Activated CD8-positive, alpha-beta T cell treated with anti-CD3 and anti-CD28 coated beads for 36 hours (primary cell): ENCODE measurements around the gene OR2D3. TPM values are rescaled to one million over a fixed set of nuclear protein-coding genes. Genes with fewer than 3 reads are reported as not detected.

Experiments
- ATAC-seq: fragments of 200-7000 bp; cut with Tn5 transposase; one replicate; pipeline ENCODE4 v1.10.0; 2021; ENCODE audit warnings: mild to moderate bottlenecking, moderate library complexity
- CTCF ChIA-PET: fragments of 350-600 bp; sonication (Branson Sonifier 250); formaldehyde crosslinking; loops from one replicate; lab custom pipeline; 2021; ENCODE audit warnings: antibody characterized with exemption; lab: Charles Lee
- POLR2A ChIA-PET: fragments of 350-600 bp; sonication (Branson Sonifier 250); formaldehyde crosslinking; loops from one replicate; lab custom pipeline; 2021; ENCODE audit warnings: antibody characterized with exemption; lab: Charles Lee
- DNase-seq: peaks from one replicate; pipeline ENCODE4 v3.0.0-alpha.2; 2020
- H3K27ac Mint-ChIP-seq: one replicate; pipeline ENCODE4 v1.8.0; 2021; ENCODE audit warnings: mild to moderate bottlenecking, mixed read lengths
- H3K27me3 Mint-ChIP-seq: one replicate; pipeline ENCODE4 v1.8.0; 2021; ENCODE audit warnings: mixed read lengths
- H3K36me3 Mint-ChIP-seq: one replicate; pipeline ENCODE4 v1.8.0; 2021; ENCODE audit warnings: low read depth, mixed read lengths
- H3K4me1 Mint-ChIP-seq: one replicate; pipeline ENCODE4 v1.8.0; 2021; ENCODE audit warnings: low read depth, mixed read lengths
- H3K4me3 Mint-ChIP-seq: one replicate; pipeline ENCODE4 v1.8.0; 2021; ENCODE audit warnings: mild to moderate bottlenecking, moderate library complexity, mixed read lengths
- H3K9me3 Mint-ChIP-seq: one replicate; pipeline ENCODE4 v1.8.0; 2021; ENCODE audit warnings: mixed read lengths
- intact Hi-C: fragments of 100-400 bp; cut with micrococcal nuclease; formaldehyde crosslinking; loops from one replicate; pipeline ENCODE4 v1.10.0; 2022
- total RNA-seq, 2 experiments: library from RNA; stranded (reverse); gene quantifications; one replicate each; pipeline ENCODE4 v1.2.3, GENCODE V29; 2021
- TF ChIP-seq, protein P1 (sequence below): fragments of 200-600 bp; IDR thresholded peaks from one replicate; pipeline ENCODE4 v1.8.0; 2022; ENCODE audit warnings: antibody characterized with exemption, mild to moderate bottlenecking

Gene OR2D3, protein sequence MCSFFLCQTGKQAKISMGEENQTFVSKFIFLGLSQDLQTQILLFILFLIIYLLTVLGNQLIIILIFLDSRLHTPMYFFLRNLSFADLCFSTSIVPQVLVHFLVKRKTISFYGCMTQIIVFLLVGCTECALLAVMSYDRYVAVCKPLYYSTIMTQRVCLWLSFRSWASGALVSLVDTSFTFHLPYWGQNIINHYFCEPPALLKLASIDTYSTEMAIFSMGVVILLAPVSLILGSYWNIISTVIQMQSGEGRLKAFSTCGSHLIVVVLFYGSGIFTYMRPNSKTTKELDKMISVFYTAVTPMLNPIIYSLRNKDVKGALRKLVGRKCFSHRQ
- not detected for total RNA-seq

DNA sequence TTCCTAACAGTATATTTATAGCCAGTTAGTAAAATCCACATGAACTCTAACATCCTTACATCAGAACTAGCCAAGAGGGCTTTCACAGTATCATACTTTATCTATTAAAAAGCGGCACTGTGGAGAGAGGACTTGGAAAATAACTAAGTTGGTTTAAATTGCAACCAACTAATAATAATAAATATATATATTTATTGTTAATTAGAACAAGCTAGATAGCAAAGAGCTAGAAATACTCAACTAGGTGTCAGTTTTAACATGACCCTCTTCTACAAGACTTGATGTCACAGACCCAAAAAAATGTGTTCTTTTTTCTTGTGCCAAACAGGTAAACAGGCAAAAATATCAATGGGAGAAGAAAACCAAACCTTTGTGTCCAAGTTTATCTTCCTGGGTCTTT, at the start of gene OR2D3:
Gene OR2D3, plus strand, starts transcription at position 301 of the 400 bp plus-strand sequence. Its CDS starts 0 bp downstream, at position 301.
- CTCF ChIA-PET, result no interaction called here
- Mint-ChIP-seq H3K27me3 (peaks cover 12% of the 10 kb centered on the region), H3K4me1 (peaks cover 3% of the 10 kb centered on the region), H3K36me3 (no peaks in the 10 kb centered on the region), H3K27ac (no peak within 1 kb of the TSS), H3K9me3 (peaks cover 4% of the 10 kb centered on the region), H3K4me3 (no peak within 1 kb of the TSS)
- no peak for DNase-seq
- no peak for ATAC-seq
- TF ChIP-seq, protein P1, sequence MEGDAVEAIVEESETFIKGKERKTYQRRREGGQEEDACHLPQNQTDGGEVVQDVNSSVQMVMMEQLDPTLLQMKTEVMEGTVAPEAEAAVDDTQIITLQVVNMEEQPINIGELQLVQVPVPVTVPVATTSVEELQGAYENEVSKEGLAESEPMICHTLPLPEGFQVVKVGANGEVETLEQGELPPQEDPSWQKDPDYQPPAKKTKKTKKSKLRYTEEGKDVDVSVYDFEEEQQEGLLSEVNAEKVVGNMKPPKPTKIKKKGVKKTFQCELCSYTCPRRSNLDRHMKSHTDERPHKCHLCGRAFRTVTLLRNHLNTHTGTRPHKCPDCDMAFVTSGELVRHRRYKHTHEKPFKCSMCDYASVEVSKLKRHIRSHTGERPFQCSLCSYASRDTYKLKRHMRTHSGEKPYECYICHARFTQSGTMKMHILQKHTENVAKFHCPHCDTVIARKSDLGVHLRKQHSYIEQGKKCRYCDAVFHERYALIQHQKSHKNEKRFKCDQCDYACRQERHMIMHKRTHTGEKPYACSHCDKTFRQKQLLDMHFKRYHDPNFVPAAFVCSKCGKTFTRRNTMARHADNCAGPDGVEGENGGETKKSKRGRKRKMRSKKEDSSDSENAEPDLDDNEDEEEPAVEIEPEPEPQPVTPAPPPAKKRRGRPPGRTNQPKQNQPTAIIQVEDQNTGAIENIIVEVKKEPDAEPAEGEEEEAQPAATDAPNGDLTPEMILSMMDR, result no peak
- intact Hi-C loops, result no loop called here
- POLR2A ChIA-PET, result no interaction called here

DNA sequence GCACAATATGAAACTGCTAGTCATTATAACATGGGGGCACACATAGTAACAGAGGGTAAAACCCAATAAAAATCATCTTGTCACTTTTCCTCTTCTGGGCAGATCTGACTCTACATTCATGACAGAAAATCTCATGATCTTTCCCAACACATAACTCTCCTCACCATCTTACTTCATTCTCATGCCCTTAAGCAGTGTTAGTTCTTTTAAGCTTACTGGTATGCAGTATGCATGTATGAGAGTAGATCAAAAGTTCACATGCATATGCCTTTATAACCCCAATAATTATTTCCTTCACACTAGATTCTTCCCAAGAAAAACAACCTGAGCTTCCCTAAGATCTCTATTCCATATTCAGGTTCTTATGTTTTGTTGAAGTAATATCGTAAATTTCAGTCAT, 49.5 kb upstream of the OR2D3 start:
- no peaks in the 10 kb centered on the region for H3K36me3 Mint-ChIP-seq
- CTCF ChIA-PET, result interaction anchor here (1.2 kb wide), 1 partner anchor 16 kb away, joined by 3 read pairs; no protein-coding TSS in a partner anchor

DNA sequence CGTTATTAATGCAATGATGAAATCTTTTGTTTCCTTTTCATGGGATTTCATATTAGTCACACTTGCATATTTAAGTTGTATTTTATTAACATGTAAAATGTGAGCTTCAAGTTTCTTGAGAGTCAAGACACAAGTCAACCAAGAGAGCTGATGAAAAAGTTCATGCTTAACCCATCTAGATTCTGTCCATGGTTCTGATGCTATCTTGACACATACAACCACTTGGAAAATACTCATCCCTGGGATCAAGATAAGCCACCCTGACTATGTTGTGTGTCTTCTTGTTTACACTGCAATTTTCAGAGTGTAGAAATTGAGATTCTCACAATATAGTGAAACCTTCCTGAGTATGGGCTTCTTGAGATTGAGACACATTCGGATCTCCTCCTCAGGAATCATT, 45.0 kb upstream of the OR2D3 start:
- H3K27me3 Mint-ChIP-seq, result peaks cover 9% of the 10 kb centered on the region
- no peaks in the 10 kb centered on the region for H3K9me3 Mint-ChIP-seq
- no peak overlapping the region for H3K4me3 Mint-ChIP-seq
- H3K27ac Mint-ChIP-seq, result no peak overlapping the region
- H3K36me3 Mint-ChIP-seq, result no peaks in the 10 kb centered on the region
- TF ChIP-seq, protein P1, result no peak
- no peaks in the 10 kb centered on the region for H3K4me1 Mint-ChIP-seq
- ChIA-PET POLR2A (interaction anchor here (1.2 kb wide), 1 partner anchor 28 kb away, joined by 3 read pairs; no protein-coding TSS in a partner anchor), CTCF (no interaction called here)
- intact Hi-C loops, result no loop called here
- DNase-seq (no peak), ATAC-seq (no peak)

More for the DNA sequence above, 49.5 kb upstream of the OR2D3 start:
- Mint-ChIP-seq H3K27ac (no peak overlapping the region), H3K27me3 (peaks cover 8% of the 10 kb centered on the region), H3K9me3 (no peaks in the 10 kb centered on the region), H3K4me1 (no peaks in the 10 kb centered on the region), H3K4me3 (no peak overlapping the region)
- POLR2A ChIA-PET, result no interaction called here
- TF ChIP-seq, protein P1, result no peak
- no peak for DNase-seq
- ATAC-seq, result no peak
- intact Hi-C loops, result no loop called here

DNA sequence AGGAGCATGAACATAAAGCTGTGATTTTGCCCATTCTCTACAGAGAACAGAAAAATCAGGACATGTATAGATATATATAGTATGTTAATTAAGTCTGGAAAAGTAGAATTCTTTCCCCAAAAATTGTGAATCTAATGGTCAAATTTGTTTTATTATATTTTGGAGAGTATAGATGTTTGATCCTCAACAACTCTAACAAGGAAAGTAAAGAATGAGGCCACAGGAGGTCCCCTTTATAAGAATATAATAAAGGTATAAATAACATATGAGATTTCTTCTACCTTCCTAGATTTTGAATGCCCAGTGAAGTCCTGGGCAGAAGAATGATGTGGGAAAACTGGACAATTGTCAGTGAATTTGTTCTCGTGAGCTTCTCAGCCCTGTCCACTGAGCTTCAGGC, 44.5 kb upstream of the OR2D3 start, which contains the start of gene OR10A4:
Gene OR10A4, plus strand, starts transcription at position 301 of the 400 bp plus-strand sequence. Its CDS starts 23 bp downstream, at position 324.
- POLR2A ChIA-PET, result no interaction called here
- Mint-ChIP-seq H3K27me3 (peaks cover 9% of the 10 kb centered on the region), H3K27ac (no peak within 1 kb of the TSS), H3K36me3 (no peaks in the 10 kb centered on the region), H3K4me3 (no peak within 1 kb of the TSS), H3K4me1 (no peaks in the 10 kb centered on the region), H3K9me3 (no peaks in the 10 kb centered on the region)
- TF ChIP-seq, protein P1, result no peak
- ATAC-seq, result no peak
- intact Hi-C loops, result no loop called here
- CTCF ChIA-PET, result interaction anchor here (1.4 kb wide), 1 partner anchor 23 kb away, joined by 3 read pairs; no protein-coding TSS in a partner anchor
- no peak for DNase-seq

DNA sequence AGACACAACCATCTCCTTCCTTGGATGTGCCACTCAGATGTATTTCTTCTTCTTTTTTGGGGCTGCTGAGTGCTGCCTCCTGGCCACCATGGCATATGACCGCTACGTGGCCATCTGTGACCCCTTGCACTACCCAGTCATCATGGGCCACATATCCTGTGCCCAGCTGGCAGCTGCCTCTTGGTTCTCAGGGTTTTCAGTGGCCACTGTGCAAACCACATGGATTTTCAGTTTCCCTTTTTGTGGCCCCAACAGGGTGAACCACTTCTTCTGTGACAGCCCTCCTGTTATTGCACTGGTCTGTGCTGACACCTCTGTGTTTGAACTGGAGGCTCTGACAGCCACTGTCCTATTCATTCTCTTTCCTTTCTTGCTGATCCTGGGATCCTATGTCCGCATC, 43.9 kb upstream of the OR2D3 start:
- H3K36me3 Mint-ChIP-seq, result no peaks in the 10 kb centered on the region
- no peak overlapping the region for H3K4me3 Mint-ChIP-seq
- TF ChIP-seq, protein P1, result no peak
- no peak overlapping the region for H3K27ac Mint-ChIP-seq
- ChIA-PET POLR2A (no interaction called here), CTCF (interaction anchor here (1.4 kb wide), 1 partner anchor 24 kb away, joined by 3 read pairs; no protein-coding TSS in a partner anchor)
- no peak for DNase-seq
- H3K27me3 Mint-ChIP-seq, result peaks cover 11% of the 10 kb centered on the region
- intact Hi-C loops, result no loop called here
- no peaks in the 10 kb centered on the region for H3K9me3 Mint-ChIP-seq
- no peak for ATAC-seq
- H3K4me1 Mint-ChIP-seq, result no peaks in the 10 kb centered on the region
